Left ventricle myocardium inferior (tissue), 1 donor: Measurements from ENCODE around the gene RNF222. TPM values are rescaled to one million over a fixed set of nuclear protein-coding genes. Genes with fewer than 3 reads are reported as not detected.

Experiments
- DNase-seq: peaks from one replicate; pipeline ENCODE4 v3.0.0-alpha.2; 2020
- H3K27ac ChIP-seq: fragments of 200-600 bp; replicated peaks from 2 replicates; pipeline ENCODE4 v1.8.0; 2021
- H3K27me3 ChIP-seq: fragments of 200-600 bp; 2 replicates; pipeline ENCODE4 v1.8.0; 2021; ENCODE audit warnings: low read depth
- H3K36me3 ChIP-seq: fragments of 200-600 bp; 2 replicates; pipeline ENCODE4 v1.8.0; 2021
- H3K4me1 ChIP-seq: fragments of 200-600 bp; 2 replicates; pipeline ENCODE4 v1.8.0; 2021
- H3K4me3 ChIP-seq: fragments of 200-600 bp; 2 replicates; pipeline ENCODE4 v1.8.0; 2021; ENCODE audit warnings: mild to moderate bottlenecking, moderate library complexity
- H3K9me3 ChIP-seq: fragments of 200-600 bp; replicated peaks from 2 replicates; pipeline ENCODE4 v1.8.0; 2021
- CTCF ChIP-seq: fragments of 200-600 bp; IDR thresholded peaks from 2 replicates; pipeline ENCODE4 v1.8.0; 2021; ENCODE audit warnings: antibody characterized with exemption, mild to moderate bottlenecking, borderline replicate concordance
- intact Hi-C: fragments of 100-400 bp; cut with micrococcal nuclease; formaldehyde crosslinking; loops from one replicate; pipeline ENCODE4 v1.11.0; 2022
- total RNA-seq: library from RNA; stranded (reverse); fragmentation: NEBNext Ultra II Directional; extraction: Animal tissue kit (Norgen Biotek cat#: 25700); gene quantifications from one replicate; pipeline ENCODE4 v1.2.1, GENCODE V29; 2021
- donor health status: DM: no; HTN: yes; CAD: no; lungs with severe emphysema.

RNF222 gene
- total RNA-seq, 1 donor from 2014 or later, result not detected

- intact Hi-C loops, result loop anchor here (10.0 kb wide), 1 partner anchor 50 kb away; the partner anchor contains the start of gene ARHGEF15
- H3K27ac ChIP-seq, result peak overlapping the region; percentile 74
- no peaks in the 10 kb centered on the region for H3K9me3 ChIP-seq
- no peak for DNase-seq
- no peak overlapping the region for H3K4me3 ChIP-seq
- H3K4me1 ChIP-seq, result peaks cover 57% of the 10 kb centered on the region
- peaks cover 28% of the 10 kb centered on the region for H3K36me3 ChIP-seq
- H3K27me3 ChIP-seq, result no peaks in the 10 kb centered on the region
- no peak for TF ChIP-seq CTCF
Measured at GRCh38 chr17:8365143-8365542, 32.5 kb downstream of the RNF222 start.

GRCh38 chr17:8362651-8363332 lies 34.8 kb downstream of the RNF222 start:
- Histone ChIP-seq H3K9me3 (no peaks in the 10 kb centered on the region), H3K27ac (peak overlapping the region; percentile 76), H3K4me1 (peaks cover 70% of the 10 kb centered on the region), H3K27me3 (no peaks in the 10 kb centered on the region), H3K36me3 (peaks cover 5% of the 10 kb centered on the region), H3K4me3 (no peak overlapping the region)
- intact Hi-C loops, result loop anchor here (10.0 kb wide), 1 partner anchor 48 kb away; the partner anchor contains the start of gene ARHGEF15
- no peak for TF ChIP-seq CTCF
- no peak for DNase-seq

- H3K27me3 ChIP-seq, result no peaks in the 10 kb centered on the region
- TF ChIP-seq CTCF, result no peak
- H3K4me1 ChIP-seq, result peaks cover 53% of the 10 kb centered on the region
- H3K4me3 ChIP-seq, result peak overlapping the region; percentile 16
- no peak for DNase-seq
- intact Hi-C loops, result loop anchor here (10.0 kb wide), 1 partner anchor 46 kb away; the partner anchor contains the start of gene ARHGEF15
- peak overlapping the region; percentile 76 for H3K27ac ChIP-seq
- no peaks in the 10 kb centered on the region for H3K9me3 ChIP-seq
- H3K36me3 ChIP-seq, result peaks cover 5% of the 10 kb centered on the region
Measured at GRCh38 chr17:8360751-8361150, 36.9 kb downstream of the RNF222 start.

GRCh38 chr17:8360260-8360659 lies 37.4 kb downstream of the RNF222 start:
- TF ChIP-seq CTCF, result no peak
- H3K4me1 ChIP-seq, result peaks cover 48% of the 10 kb centered on the region
- peak overlapping the region; percentile 76 for H3K27ac ChIP-seq
- H3K4me3 ChIP-seq, result peak overlapping the region; percentile 16
- intact Hi-C loops, result loop anchor here (10.0 kb wide), 1 partner anchor 45 kb away; the partner anchor contains the start of gene ARHGEF15
- no peak for DNase-seq
- no peaks in the 10 kb centered on the region for H3K9me3 ChIP-seq
- H3K36me3 ChIP-seq, result peaks cover 5% of the 10 kb centered on the region
- no peaks in the 10 kb centered on the region for H3K27me3 ChIP-seq

DNA sequence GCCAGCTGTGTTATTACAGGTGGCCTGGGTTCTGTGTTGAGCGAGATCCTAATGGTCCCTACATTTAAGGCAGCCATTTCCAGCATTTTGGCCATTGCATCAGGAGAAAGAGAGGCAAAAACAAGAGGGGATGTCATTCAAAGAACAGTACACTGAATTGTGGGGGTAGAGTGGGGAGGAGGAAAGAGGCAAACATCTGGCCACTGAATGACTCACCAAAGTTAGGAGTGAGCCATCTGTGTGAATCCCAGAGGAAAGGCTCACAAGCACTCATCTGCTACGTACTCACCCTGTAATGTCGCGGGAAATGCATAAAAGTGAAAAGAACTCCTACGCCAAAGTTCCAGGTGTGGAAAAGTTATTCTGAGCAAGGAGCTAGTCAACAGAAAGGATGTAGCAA lies 37.9 kb downstream of the RNF222 start:
- peaks cover 5% of the 10 kb centered on the region for H3K36me3 ChIP-seq
- H3K27me3 ChIP-seq, result no peaks in the 10 kb centered on the region
- no peaks in the 10 kb centered on the region for H3K9me3 ChIP-seq
- peak overlapping the region; percentile 16 for H3K4me3 ChIP-seq
- peak overlapping the region; percentile 76 for H3K27ac ChIP-seq
- peaks cover 44% of the 10 kb centered on the region for H3K4me1 ChIP-seq
- DNase-seq, result no peak
- no peak for TF ChIP-seq CTCF
- intact Hi-C loops, result loop anchor here (10.0 kb wide), 1 partner anchor 45 kb away; the partner anchor contains the start of gene ARHGEF15
